CD8-positive, alpha-beta memory T cell (primary cell): ENCODE results near the gene TIMM50. TPM values are rescaled to one million over a fixed set of nuclear protein-coding genes. Genes with fewer than 3 reads are reported as not detected.

Experiments used
- CTCF ChIA-PET: fragments of 350-600 bp; sonication (Branson Sonifier 250); formaldehyde crosslinking; loops from one replicate; lab custom pipeline; 2021; ENCODE audit warnings: antibody characterized with exemption; lab: Charles Lee
- POLR2A ChIA-PET: fragments of 350-600 bp; sonication (Branson Sonifier 250); formaldehyde crosslinking; loops from one replicate; lab custom pipeline; 2021; ENCODE audit warnings: antibody characterized with exemption; lab: Charles Lee
- DNase-seq, 5 donors: peaks; one replicate each; pipeline versions ENCODE4 v3.0.0 to v3.0.0-alpha.2; 2020 to 2022; ENCODE audit warnings: mixed read lengths in 1 of 5
- H3K27ac ChIP-seq: one replicate; pipeline ENCODE4 v1.7.0; 2013; ENCODE audit warnings: low read depth, mild to moderate bottlenecking, low read length, moderate library complexity
- H3K27me3 ChIP-seq: 2 replicates; pipeline ENCODE4 v1.7.0; 2013; ENCODE audit warnings: low read length, mild to moderate bottlenecking; ENCODE audit not compliant: insufficient read depth, poor library complexity, severe bottlenecking
- H3K36me3 ChIP-seq: 2 replicates; pipeline ENCODE4 v1.7.0; 2013; ENCODE audit warnings: mild to moderate bottlenecking, low read length, moderate library complexity; ENCODE audit not compliant: insufficient read depth
- H3K4me1 ChIP-seq: 2 replicates; pipeline ENCODE4 v1.7.0; 2013; ENCODE audit warnings: mild to moderate bottlenecking, low read length, moderate library complexity; ENCODE audit not compliant: insufficient read depth
- H3K4me3 ChIP-seq: 2 replicates; pipeline ENCODE4 v1.7.0; 2013; ENCODE audit warnings: mild to moderate bottlenecking, low read length
- H3K9me3 ChIP-seq: 2 replicates; pipeline ENCODE4 v1.7.0; 2013; ENCODE audit warnings: mild to moderate bottlenecking, low read length
- H3K27ac Mint-ChIP-seq, 8 donors: one replicate each; pipeline ENCODE4 v1.8.0; 2020 to 2021; ENCODE audit warnings: mixed read lengths in 8 of 8, mild to moderate bottlenecking in 6 of 8, inconsistent platforms in 3 of 8, moderate library complexity in 3 of 8
- H3K27me3 Mint-ChIP-seq, 2 donors: one replicate each; pipeline ENCODE4 v1.8.0; 2020 to 2021; ENCODE audit warnings: mixed read lengths in 2 of 2, mild to moderate bottlenecking in 1 of 2, moderate library complexity in 1 of 2
- H3K36me3 Mint-ChIP-seq, 3 donors: one replicate each; pipeline ENCODE4 v1.8.0; 2020 to 2021; ENCODE audit warnings: mixed read lengths in 3 of 3, inconsistent platforms in 1 of 3, mild to moderate bottlenecking in 1 of 3
- H3K4me1 Mint-ChIP-seq, 3 donors: one replicate each; pipeline ENCODE4 v1.8.0; 2020 to 2021; ENCODE audit warnings: mixed read lengths in 3 of 3, inconsistent platforms in 1 of 3, mild to moderate bottlenecking in 1 of 3
- H3K4me3 Mint-ChIP-seq, 7 donors: one replicate each; pipeline ENCODE4 v1.8.0; 2020 to 2021; ENCODE audit warnings: mixed read lengths in 7 of 7, mild to moderate bottlenecking in 6 of 7, moderate library complexity in 4 of 7, inconsistent platforms in 2 of 7
- H3K9me3 Mint-ChIP-seq, 5 donors: one replicate each; pipeline ENCODE4 v1.8.0; 2020 to 2022; ENCODE audit warnings: mixed read lengths in 5 of 5, mild to moderate bottlenecking in 3 of 5, moderate library complexity in 2 of 5, inconsistent platforms in 1 of 5
- polyA plus RNA-seq: library from polyadenylated mRNA; unstranded; fragments of 300-500 nt; fragmentation: Illumina TruSeq; gene quantifications from one replicate; pipeline ENCODE4 v1.2.3, GENCODE V29; 2021
- total RNA-seq, 2 experiments: library from RNA; stranded (reverse); gene quantifications; one replicate each; pipeline ENCODE4 v1.2.3, GENCODE V29; 2021

TIMM50 gene
- total and polyA plus RNA-seq, 3 experiments from 2014 or later, result 47.3 to 137 (median 131) TPM

GRCh38 chr19:39539518-39540332, 59.1 kb downstream of the TIMM50 start, which contains the start of gene EID2:
EID2 (minus strand) TSS chr19:39540161; CDS start chr19:39540079, 82 bp downstream.
- H3K4me1 Mint-ChIP-seq, result peaks cover 31 to 51% (median 48%) of the 10 kb centered on the region in 3 donors
- peak within 1 kb of the TSS; percentile 92 to 100 (median 98) for H3K27ac Mint-ChIP-seq
- Histone ChIP-seq H3K4me1 (peaks cover 34% of the 10 kb centered on the region), H3K4me3 (peak within 1 kb of the TSS; percentile 84), H3K9me3 (no peaks in the 10 kb centered on the region), H3K27me3 (no peaks in the 10 kb centered on the region), H3K36me3 (no peaks in the 10 kb centered on the region), H3K27ac (peak within 1 kb of the TSS; percentile 77)
- ChIA-PET CTCF (interaction anchor here (0.9 to 1.1 kb wide), 2 partner anchors 12 to 104 kb away, joined by 3 to 4 read pairs; partner anchors contain the start of gene RPS16), POLR2A (no interaction called here)
- no peaks in the 10 kb centered on the region for H3K9me3 Mint-ChIP-seq
- DNase-seq, result peak; percentile 89 to 96 (median 91)
- peak within 1 kb of the TSS; percentile 96 to 99 (median 98) for H3K4me3 Mint-ChIP-seq
- H3K36me3 Mint-ChIP-seq, result peaks cover 0 to 12% (median 0%) of the 10 kb centered on the region in 3 donors
- H3K27me3 Mint-ChIP-seq, result peaks cover 0 to 7% of the 10 kb centered on the region in 2 donors

- Histone ChIP-seq H3K4me3 (peak overlapping the region; percentile 84), H3K27me3 (no peaks in the 10 kb centered on the region), H3K27ac (no peak overlapping the region), H3K4me1 (peaks cover 38% of the 10 kb centered on the region), H3K9me3 (no peaks in the 10 kb centered on the region), H3K36me3 (no peaks in the 10 kb centered on the region)
- Mint-ChIP-seq H3K4me3 (peak overlapping the region; percentile 94 to 99 (median 98)), H3K9me3 (no peaks in the 10 kb centered on the region), H3K27ac (peak overlapping the region; percentile 92 to 100 (median 98)), H3K36me3 (peaks cover 0 to 12% (median 0%) of the 10 kb centered on the region in 3 donors), H3K27me3 (peaks cover 3 to 7% of the 10 kb centered on the region in 2 donors), H3K4me1 (peaks cover 34 to 55% (median 53%) of the 10 kb centered on the region in 3 donors)
- ChIA-PET POLR2A (no interaction called here), CTCF (interaction anchor here (0.8 kb wide), 1 partner anchor 99 kb away, joined by 3 read pairs; no protein-coding TSS in a partner anchor)
- DNase-seq, result no peak
Observed at GRCh38 chr19:39540333-39540673, 59.7 kb downstream of the TIMM50 start.

Other genes starting within 250 kb of the TIMM50 start
- not detected for gene IFNL3, start 235.8 kb upstream of the TIMM50 start, total RNA-seq
- not detected for gene IFNL3, start 235.8 kb upstream of the TIMM50 start, polyA plus RNA-seq
- gene IFNL4, start 232.0 kb upstream of the TIMM50 start, total RNA-seq, result under 1 TPM in 1 of 2 experiments, not detected in 1; 0.31 TPM
- gene IFNL4, start 232.0 kb upstream of the TIMM50 start, polyA plus RNA-seq, result not detected
- not detected for gene IFNL2, start 212.4 kb upstream of the TIMM50 start, total RNA-seq
- not detected for gene IFNL2, start 212.4 kb upstream of the TIMM50 start, polyA plus RNA-seq
- gene IFNL1, start 184.4 kb upstream of the TIMM50 start, total RNA-seq, result not detected
- 4.6 TPM for gene IFNL1, start 184.4 kb upstream of the TIMM50 start, polyA plus RNA-seq
- 1 to 10 TPM; 4.3 to 4.9 TPM for gene LRFN1, start 160.0 kb upstream of the TIMM50 start, total RNA-seq
- gene LRFN1, start 160.0 kb upstream of the TIMM50 start, polyA plus RNA-seq, result 6.7 TPM
- gene GMFG, start 144.8 kb upstream of the TIMM50 start, total RNA-seq, result 100 to 1,000 TPM; 246 to 247 TPM
- 1,052 TPM for gene GMFG, start 144.8 kb upstream of the TIMM50 start, polyA plus RNA-seq
- 10 to 100 TPM; 54.3 to 55.6 TPM for gene SAMD4B, start 138.4 kb upstream of the TIMM50 start, total RNA-seq
- 18.7 TPM for gene SAMD4B, start 138.4 kb upstream of the TIMM50 start, polyA plus RNA-seq
- gene PAF1, start 89.7 kb upstream of the TIMM50 start, total RNA-seq, result 10 to 100 TPM; 44.6 to 46.9 TPM
- gene PAF1, start 89.7 kb upstream of the TIMM50 start, polyA plus RNA-seq, result 50.2 TPM
- gene MED29, start 89.5 kb upstream of the TIMM50 start, total RNA-seq, result 10 to 100 TPM; 39.3 to 39.6 TPM
- 56.8 TPM for gene MED29, start 89.5 kb upstream of the TIMM50 start, polyA plus RNA-seq
- gene ZFP36, start 74.0 kb upstream of the TIMM50 start, total RNA-seq, result 10 to 100 TPM; 32.8 to 36.4 TPM
- gene ZFP36, start 74.0 kb upstream of the TIMM50 start, polyA plus RNA-seq, result 355 TPM
- gene PLEKHG2, start 68.2 kb upstream of the TIMM50 start, total RNA-seq, result 10 to 100 TPM; 35.2 to 36.4 TPM
- gene PLEKHG2, start 68.2 kb upstream of the TIMM50 start, polyA plus RNA-seq, result 4.0 TPM
- 1,000 to 10,000 TPM; 2,654 to 2,668 TPM for gene RPS16, start 44.9 kb upstream of the TIMM50 start, total RNA-seq
- 1,795 TPM for gene RPS16, start 44.9 kb upstream of the TIMM50 start, polyA plus RNA-seq
- gene SUPT5H, start 35.3 kb upstream of the TIMM50 start, total RNA-seq, result 100 to 1,000 TPM; 190 to 196 TPM
- 115 TPM for gene SUPT5H, start 35.3 kb upstream of the TIMM50 start, polyA plus RNA-seq
- 1 to 10 TPM in 1 of 2 experiments, under 1 TPM in 1; 0.92 to 1.4 TPM for gene DLL3, start 18.1 kb downstream of the TIMM50 start, total RNA-seq
- gene DLL3, start 18.1 kb downstream of the TIMM50 start, polyA plus RNA-seq, result 0.25 TPM
- gene SELENOV, start 34.3 kb downstream of the TIMM50 start, total RNA-seq, result not detected
- gene SELENOV, start 34.3 kb downstream of the TIMM50 start, polyA plus RNA-seq, result not detected
- gene EID2B, start 52.0 kb downstream of the TIMM50 start, total RNA-seq, result 1 to 10 TPM; 3.4 to 3.7 TPM
- gene EID2B, start 52.0 kb downstream of the TIMM50 start, polyA plus RNA-seq, result 8.5 TPM
- 10 to 100 TPM; 14.0 to 15.4 TPM for gene EID2, start 59.3 kb downstream of the TIMM50 start, total RNA-seq
- gene EID2, start 59.3 kb downstream of the TIMM50 start, polyA plus RNA-seq, result 29.2 TPM
- not detected for gene LGALS13, start 121.7 kb downstream of the TIMM50 start, total RNA-seq
- gene LGALS13, start 121.7 kb downstream of the TIMM50 start, polyA plus RNA-seq, result not detected
- gene LGALS16, start 175.1 kb downstream of the TIMM50 start, total RNA-seq, result not detected
- gene LGALS16, start 175.1 kb downstream of the TIMM50 start, polyA plus RNA-seq, result not detected
- gene LGALS14, start 223.6 kb downstream of the TIMM50 start, total RNA-seq, result not detected
- gene LGALS14, start 223.6 kb downstream of the TIMM50 start, polyA plus RNA-seq, result not detected